ELR (cell line): Measurements from ENCODE around the gene LRFN4.
A peak's percentile ranks its signal among the peaks of the same experiment; 100 is the strongest.

Experiments used
- DNase-seq: peaks from one replicate; pipeline ENCODE4 v3.0.0-alpha.2; 2015; ENCODE audit warnings: low read depth

The LRFN4 gene

GRCh38 chr11:66870616-66871520, 14.0 kb downstream of the LRFN4 start:
- no peak for DNase-seq

- DNase-seq: no peak
Measured at GRCh38 chr11:66871521-66871901, 14.6 kb downstream of the LRFN4 start.

GRCh38 chr11:66874232-66874631, 17.4 kb downstream of the LRFN4 start:
- DNase-seq: no peak

- DNase-seq: no peak
Measured at GRCh38 chr11:66875378-66875777, 18.5 kb downstream of the LRFN4 start.

GRCh38 chr11:66877588-66878385, 20.9 kb downstream of the LRFN4 start:
- no peak for DNase-seq

- DNase-seq: no peak
Measured at GRCh38 chr11:66878474-66878873, 21.6 kb downstream of the LRFN4 start.

GRCh38 chr11:66879000-66879399, 22.1 kb downstream of the LRFN4 start:
- no peak for DNase-seq

GRCh38 chr11:66879583-66879982, 22.7 kb downstream of the LRFN4 start:
- DNase-seq: no peak

- DNase-seq: no peak
Measured at GRCh38 chr11:66879999-66880398, 23.1 kb downstream of the LRFN4 start.

- no peak for DNase-seq
Measured at GRCh38 chr11:66880496-66881450, 23.9 kb downstream of the LRFN4 start.

- no peak for DNase-seq
Measured at GRCh38 chr11:66881451-66881835, 24.6 kb downstream of the LRFN4 start.

GRCh38 chr11:66881927-66882452, 25.1 kb downstream of the LRFN4 start:
- DNase-seq: no peak

- no peak for DNase-seq
Measured at GRCh38 chr11:66882561-66883015, 25.7 kb downstream of the LRFN4 start.

GRCh38 chr11:66883016-66883965, 26.4 kb downstream of the LRFN4 start:
- DNase-seq: peak; percentile 81

- DNase-seq: no peak
Measured at GRCh38 chr11:66884443-66884842, 27.6 kb downstream of the LRFN4 start.

- DNase-seq: no peak
Measured at GRCh38 chr11:66885469-66885868, 28.6 kb downstream of the LRFN4 start.

GRCh38 chr11:66885950-66886440, 29.1 kb downstream of the LRFN4 start:
- no peak for DNase-seq

- peak; percentile 59 for DNase-seq
Measured at GRCh38 chr11:66886671-66887221, 29.9 kb downstream of the LRFN4 start.

GRCh38 chr11:66887526-66887925, 30.7 kb downstream of the LRFN4 start:
- DNase-seq: no peak

- no peak for DNase-seq
Measured at GRCh38 chr11:66888282-66888681, 31.4 kb downstream of the LRFN4 start.
